Stimulated activated CD8-positive, alpha-beta memory T cell treated with anti-CD3 and anti-CD28 coated beads, Interleukin-7, amount 100 ng/mL, for 1 hour (primary cell): ENCODE results near the gene HSPA2.
A peak's percentile ranks its signal among the peaks of the same experiment; 100 is the strongest.

ENCODE experiments used
- DNase-seq, 2 donors: peaks; one replicate each; pipeline ENCODE4 v3.0.0-alpha.2; 2020; ENCODE audit warnings: low read depth in 2 of 2

The HSPA2 gene

GRCh38 chr14:64540208-64541202 is at the start of gene HSPA2:
Gene HSPA2, plus strand, starts transcription at chr14:64540741. Its CDS starts 109 bp downstream, at chr14:64540850.
- DNase-seq: peak; percentile 81

GRCh38 chr14:64491637-64492036 is 48.9 kb upstream of the HSPA2 start:
- DNase-seq: no peak

- no peak for DNase-seq
Observed at GRCh38 chr14:64493455-64493854, 47.1 kb upstream of the HSPA2 start.

GRCh38 chr14:64495252-64495651 is 45.3 kb upstream of the HSPA2 start:
- no peak for DNase-seq

- DNase-seq: no peak
Observed at GRCh38 chr14:64496764-64497163, 43.8 kb upstream of the HSPA2 start.

- no peak for DNase-seq
Observed at GRCh38 chr14:64500088-64500487, 40.5 kb upstream of the HSPA2 start.

- DNase-seq: no peak
Observed at GRCh38 chr14:64501411-64502171, 39.0 kb upstream of the HSPA2 start.

- no peak for DNase-seq
Observed at GRCh38 chr14:64502456-64502855, 38.1 kb upstream of the HSPA2 start.

- no peak for DNase-seq
Observed at GRCh38 chr14:64502887-64503433, 37.6 kb upstream of the HSPA2 start.

- DNase-seq: peak; percentile 88 to 90
Observed at GRCh38 chr14:64503434-64504309, 36.9 kb upstream of the HSPA2 start, which contains the start of gene ZBTB25. Gene ZBTB25, minus strand, starts transcription at chr14:64503838. Its CDS starts 13,305 bp downstream, at chr14:64490533.

GRCh38 chr14:64504310-64504896 is 36.1 kb upstream of the HSPA2 start, which contains the start of gene ZBTB1:
Gene ZBTB1, plus strand, starts transcription at chr14:64504770. Its CDS starts 16,735 bp downstream, at chr14:64521505.
- peak; percentile 63 to 72 for DNase-seq

- peak; percentile 61 to 67 for DNase-seq
Observed at GRCh38 chr14:64504897-64505794, 35.4 kb upstream of the HSPA2 start.

- no peak for DNase-seq
Observed at GRCh38 chr14:64506721-64507120, 33.8 kb upstream of the HSPA2 start.

- DNase-seq: no peak
Observed at GRCh38 chr14:64507376-64508156, 33.0 kb upstream of the HSPA2 start.

GRCh38 chr14:64508215-64508776 is 32.2 kb upstream of the HSPA2 start:
- DNase-seq: no peak

GRCh38 chr14:64509036-64509435 is 31.5 kb upstream of the HSPA2 start:
- no peak for DNase-seq

- peak; percentile 41 to 52 for DNase-seq
Observed at GRCh38 chr14:64510825-64511671, 29.5 kb upstream of the HSPA2 start.
